MM.1S (cell line): ENCODE measurements around the gene NEK6.

Experiments
- DNase-seq: peaks from one replicate; pipeline ENCODE4 v3.0.0-alpha.2; 2015
- H2AFZ ChIP-seq: fragments of 300-600 bp; sonication (generic); 2 replicates; pipeline ENCODE4 v1.6.0; 2016; ENCODE audit warnings: antibody characterized with exemption, low read length
- H3F3A ChIP-seq: fragments of 300-600 bp; sonication (generic); 2 replicates; pipeline ENCODE4 v1.6.1; 2016; ENCODE audit warnings: mild to moderate bottlenecking, antibody characterized with exemption, low read length, moderate library complexity, mixed read lengths; ENCODE audit not compliant: insufficient read depth
- H3K27ac ChIP-seq: fragments of 300-600 bp; sonication (generic); 2 replicates; pipeline ENCODE4 v1.5.1; 2016; ENCODE audit warnings: mild to moderate bottlenecking, low read length
- H3K27me3 ChIP-seq: fragments of 300-600 bp; sonication (generic); replicated peaks from 2 replicates; pipeline ENCODE4 v1.6.0; 2016; ENCODE audit warnings: low read length; ENCODE audit not compliant: insufficient read depth
- H3K36me3 ChIP-seq: fragments of 300-600 bp; sonication (generic); replicated peaks from 2 replicates; pipeline ENCODE4 v1.6.1; 2016; ENCODE audit warnings: mild to moderate bottlenecking, low read length, mixed read lengths; ENCODE audit not compliant: insufficient read depth
- H3K4me1 ChIP-seq: fragments of 300-600 bp; sonication (generic); 2 replicates; pipeline ENCODE4 v1.6.1; 2016; ENCODE audit warnings: low read length, mixed read lengths
- H3K4me2 ChIP-seq: fragments of 300-600 bp; sonication (generic); 2 replicates; pipeline ENCODE4 v1.6.0; 2016; ENCODE audit warnings: low read depth, low read length
- H3K4me3 ChIP-seq: fragments of 300-600 bp; sonication (generic); 2 replicates; pipeline ENCODE4 v1.5.1; 2016; ENCODE audit warnings: low read length, mixed read lengths
- H3K79me2 ChIP-seq: fragments of 300-600 bp; sonication (generic); 2 replicates; pipeline ENCODE4 v1.6.1; 2016; ENCODE audit warnings: mixed run types, low read length, mixed read lengths
- H3K9ac ChIP-seq: fragments of 300-600 bp; sonication (generic); 2 replicates; pipeline ENCODE4 v1.6.1; 2016; ENCODE audit warnings: low read length, mixed read lengths
- H3K9me2 ChIP-seq: fragments of 300-600 bp; sonication (generic); replicated peaks from 2 replicates; pipeline ENCODE4 v1.6.1; 2016; ENCODE audit warnings: mild to moderate bottlenecking, low read length, mixed read lengths; ENCODE audit not compliant: insufficient read depth
- H3K9me3 ChIP-seq: fragments of 300-600 bp; sonication (generic); replicated peaks from 2 replicates; pipeline ENCODE4 v1.6.1; 2016; ENCODE audit warnings: mild to moderate bottlenecking, low read length, mixed read lengths; ENCODE audit not compliant: insufficient read depth
- H4K20me1 ChIP-seq: fragments of 300-600 bp; sonication (generic); 2 replicates; pipeline ENCODE4 v1.6.1; 2016; ENCODE audit warnings: mild to moderate bottlenecking, low read length, moderate library complexity, mixed read lengths; ENCODE audit not compliant: insufficient read depth
- EZH2 ChIP-seq: fragments of 300-600 bp; sonication (generic); optimal IDR thresholded peaks from 2 replicates; pipeline ENCODE3; 2017; ENCODE audit warnings: low read depth, mild to moderate bottlenecking, antibody characterized with exemption, low read length, mixed read lengths
- EZH2phosphoT487 ChIP-seq: fragments of 300-600 bp; sonication (generic); IDR thresholded peaks from 2 replicates; pipeline ENCODE4 v1.6.1; 2018; ENCODE audit warnings: antibody characterized with exemption, low read length
- TF ChIP-seq, protein P1 (sequence below): fragments of 300-600 bp; sonication (generic); IDR thresholded peaks from 2 replicates; pipeline ENCODE4 v1.5.1; 2016; ENCODE audit warnings: antibody characterized with exemption, low read length, mixed read lengths

Gene NEK6

DNA sequence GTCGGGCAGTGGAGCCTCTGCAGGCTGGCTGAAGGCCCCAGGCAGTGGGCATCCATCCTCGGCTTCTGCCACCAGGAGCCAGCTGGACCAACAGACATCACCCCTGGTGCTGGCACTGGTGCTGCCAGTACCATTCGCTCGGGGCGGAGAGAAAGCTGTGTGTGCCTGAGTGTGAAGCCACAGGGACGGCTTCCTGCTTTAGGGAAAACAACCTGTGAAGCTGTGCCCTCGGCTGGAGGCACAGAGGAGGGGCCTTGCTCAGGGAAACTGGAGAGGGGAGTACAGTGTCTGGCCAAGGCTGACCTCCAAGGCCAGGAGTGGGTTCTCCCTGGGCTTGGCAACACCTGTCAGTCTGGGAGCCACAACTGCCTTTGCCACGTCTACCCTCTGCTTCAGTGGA lies 38.3 kb downstream of the NEK6 start:
- DNase-seq = no peak
- peaks cover 13% of the 10 kb centered on the region; the same call in 1 of the 2 replicates for H3K79me2 ChIP-seq
- TF ChIP-seq, protein P1, sequence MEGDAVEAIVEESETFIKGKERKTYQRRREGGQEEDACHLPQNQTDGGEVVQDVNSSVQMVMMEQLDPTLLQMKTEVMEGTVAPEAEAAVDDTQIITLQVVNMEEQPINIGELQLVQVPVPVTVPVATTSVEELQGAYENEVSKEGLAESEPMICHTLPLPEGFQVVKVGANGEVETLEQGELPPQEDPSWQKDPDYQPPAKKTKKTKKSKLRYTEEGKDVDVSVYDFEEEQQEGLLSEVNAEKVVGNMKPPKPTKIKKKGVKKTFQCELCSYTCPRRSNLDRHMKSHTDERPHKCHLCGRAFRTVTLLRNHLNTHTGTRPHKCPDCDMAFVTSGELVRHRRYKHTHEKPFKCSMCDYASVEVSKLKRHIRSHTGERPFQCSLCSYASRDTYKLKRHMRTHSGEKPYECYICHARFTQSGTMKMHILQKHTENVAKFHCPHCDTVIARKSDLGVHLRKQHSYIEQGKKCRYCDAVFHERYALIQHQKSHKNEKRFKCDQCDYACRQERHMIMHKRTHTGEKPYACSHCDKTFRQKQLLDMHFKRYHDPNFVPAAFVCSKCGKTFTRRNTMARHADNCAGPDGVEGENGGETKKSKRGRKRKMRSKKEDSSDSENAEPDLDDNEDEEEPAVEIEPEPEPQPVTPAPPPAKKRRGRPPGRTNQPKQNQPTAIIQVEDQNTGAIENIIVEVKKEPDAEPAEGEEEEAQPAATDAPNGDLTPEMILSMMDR = no peak
- TF ChIP-seq EZH2 (no peak), EZH2phosphoT487 (no peak)
- no peaks in the 10 kb centered on the region for H3K36me3 ChIP-seq
- no peak overlapping the region for H2AFZ ChIP-seq
- H3K4me2 ChIP-seq = no peak overlapping the region
- H3K9ac ChIP-seq = no peak overlapping the region
- no peaks in the 10 kb centered on the region for H3K4me1 ChIP-seq
- H3K27ac ChIP-seq = no peak overlapping the region
- H3K9me2 ChIP-seq = no peaks in the 10 kb centered on the region
- no peaks in the 10 kb centered on the region for H4K20me1 ChIP-seq
- H3K27me3 ChIP-seq = no peaks in the 10 kb centered on the region
- no peak overlapping the region for H3K4me3 ChIP-seq
- no peaks in the 10 kb centered on the region for H3F3A ChIP-seq
- H3K9me3 ChIP-seq = no peaks in the 10 kb centered on the region

DNA sequence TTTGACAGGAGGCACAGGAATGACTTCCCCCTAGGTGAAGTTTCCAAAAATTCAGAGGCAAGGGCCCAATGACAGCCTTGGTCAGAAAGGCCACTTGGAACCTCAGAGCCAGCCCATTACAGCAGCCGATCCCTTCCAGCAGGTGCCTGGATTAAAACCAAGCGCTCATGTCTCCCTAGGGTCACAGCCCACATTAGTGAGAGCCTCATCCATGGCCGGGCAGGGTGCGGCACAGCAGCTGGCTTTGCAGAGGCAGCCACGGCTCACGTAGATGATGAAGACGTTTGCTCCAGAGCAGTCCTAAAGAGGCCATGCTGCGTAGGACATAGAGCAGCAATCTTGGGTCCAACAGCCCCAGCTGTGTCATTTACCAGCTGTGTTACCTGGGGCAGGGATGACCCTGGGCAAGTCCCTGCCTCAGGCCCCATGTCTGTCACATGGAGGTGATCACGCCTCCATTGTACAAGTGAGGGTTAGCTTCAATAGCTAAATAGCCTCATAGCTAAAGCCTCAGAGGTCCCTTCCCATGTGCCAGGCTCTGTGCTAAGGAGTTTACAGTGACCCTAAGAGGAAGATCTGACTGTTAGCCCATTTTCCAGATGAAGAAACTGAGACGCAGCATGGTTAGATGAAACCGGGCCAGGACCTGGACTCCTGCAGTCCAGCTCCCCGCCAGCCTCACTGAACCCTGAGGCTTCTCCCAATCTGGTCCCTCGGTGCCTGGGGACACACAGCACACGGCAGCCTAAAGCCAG lies 39.2 kb downstream of the NEK6 start:
- TF ChIP-seq EZH2phosphoT487 (no peak), EZH2 (no peak)
- TF ChIP-seq, protein P1 = no peak
- no peak overlapping the region for H3K4me3 ChIP-seq
- peaks cover 13% of the 10 kb centered on the region; the same call in 1 of the 2 replicates for H3K79me2 ChIP-seq
- H3K9me2 ChIP-seq = no peaks in the 10 kb centered on the region
- H3K27me3 ChIP-seq = no peaks in the 10 kb centered on the region
- H3K9me3 ChIP-seq = no peaks in the 10 kb centered on the region
- H3K4me1 ChIP-seq = no peaks in the 10 kb centered on the region
- H2AFZ ChIP-seq = no peak overlapping the region
- H3K4me2 ChIP-seq = no peak overlapping the region
- no peaks in the 10 kb centered on the region for H3F3A ChIP-seq
- no peak for DNase-seq
- H4K20me1 ChIP-seq = no peaks in the 10 kb centered on the region
- H3K36me3 ChIP-seq = no peaks in the 10 kb centered on the region
- H3K27ac ChIP-seq = no peak overlapping the region
- no peak overlapping the region for H3K9ac ChIP-seq

DNA sequence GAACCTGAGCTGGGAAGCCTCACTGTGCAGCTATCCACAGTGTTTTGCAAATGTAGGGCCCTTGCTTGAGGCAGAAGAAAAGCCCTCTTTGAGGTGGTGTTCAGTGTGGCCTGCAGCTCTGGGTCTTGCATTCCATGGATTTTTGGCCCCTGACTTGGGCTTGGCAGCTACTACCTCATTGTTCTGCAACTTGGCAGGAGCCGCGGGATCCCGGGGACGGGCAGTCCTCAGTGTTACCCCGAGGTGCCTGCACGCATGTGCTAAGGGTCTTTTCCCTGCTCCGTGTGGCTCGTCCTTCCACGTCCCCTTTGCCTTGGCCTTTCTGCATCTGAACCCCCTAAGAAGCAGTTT lies 39.8 kb downstream of the NEK6 start:
- Histone ChIP-seq H2AFZ (no peak overlapping the region), H3F3A (no peaks in the 10 kb centered on the region), H3K4me1 (no peaks in the 10 kb centered on the region), H3K79me2 (peaks cover 13% of the 10 kb centered on the region; the same call in 1 of the 2 replicates), H3K4me3 (no peak overlapping the region), H3K4me2 (no peak overlapping the region), H3K9me2 (no peaks in the 10 kb centered on the region), H4K20me1 (no peaks in the 10 kb centered on the region), H3K36me3 (no peaks in the 10 kb centered on the region), H3K27me3 (no peaks in the 10 kb centered on the region), H3K27ac (no peak overlapping the region), H3K9me3 (no peaks in the 10 kb centered on the region), H3K9ac (no peak overlapping the region)
- DNase-seq = no peak
- no peak for TF ChIP-seq EZH2phosphoT487
- no peak for TF ChIP-seq EZH2
- TF ChIP-seq, protein P1 = no peak
